Esophagus muscularis mucosa (tissue), 3 donors: Measurements from ENCODE around the gene WBP11.

Source experiments
- CTCF ChIP-seq, 3 experiments: fragments of 200-600 bp in 2 of 3; fragments of 450-650 bp in 1 of 3; sonication (generic) in 2 of 3; IDR thresholded peaks; one replicate each; pipeline ENCODE4 v1.5.1; 2017 to 2019; ENCODE audit warnings: antibody characterized with exemption in 3 of 3, mild to moderate bottlenecking in 2 of 3, moderate library complexity in 1 of 3
- EP300 ChIP-seq: sonication (generic); formaldehyde crosslinking; IDR thresholded peaks from one replicate; pipeline ENCODE4 v1.6.1; 2017; ENCODE audit warnings: antibody characterized with exemption

GRCh38 chr12:14795028-14795448 lies 8.2 kb downstream of the WBP11 start:
- TF ChIP-seq EP300 = no peak
- TF ChIP-seq CTCF (IDR thresholded peaks at IDR 0.05) = no peak
